B cell (primary cell): ENCODE results near the gene PUM1.

Experiments used
- CTCF ChIP-seq: fragments of 200-600 bp; IDR thresholded peaks from one replicate; pipeline ENCODE4 v1.8.0; 2022; ENCODE audit warnings: antibody characterized with exemption, mild to moderate bottlenecking
- EZH2 ChIP-seq: IDR thresholded peaks from 2 replicates; pipeline ENCODE4 v1.6.1; 2012; ENCODE audit warnings: borderline replicate concordance, low read depth, mild to moderate bottlenecking, moderate library complexity, low read length; ENCODE audit not compliant: insufficient read depth, poor library complexity, severe bottlenecking

DNA sequence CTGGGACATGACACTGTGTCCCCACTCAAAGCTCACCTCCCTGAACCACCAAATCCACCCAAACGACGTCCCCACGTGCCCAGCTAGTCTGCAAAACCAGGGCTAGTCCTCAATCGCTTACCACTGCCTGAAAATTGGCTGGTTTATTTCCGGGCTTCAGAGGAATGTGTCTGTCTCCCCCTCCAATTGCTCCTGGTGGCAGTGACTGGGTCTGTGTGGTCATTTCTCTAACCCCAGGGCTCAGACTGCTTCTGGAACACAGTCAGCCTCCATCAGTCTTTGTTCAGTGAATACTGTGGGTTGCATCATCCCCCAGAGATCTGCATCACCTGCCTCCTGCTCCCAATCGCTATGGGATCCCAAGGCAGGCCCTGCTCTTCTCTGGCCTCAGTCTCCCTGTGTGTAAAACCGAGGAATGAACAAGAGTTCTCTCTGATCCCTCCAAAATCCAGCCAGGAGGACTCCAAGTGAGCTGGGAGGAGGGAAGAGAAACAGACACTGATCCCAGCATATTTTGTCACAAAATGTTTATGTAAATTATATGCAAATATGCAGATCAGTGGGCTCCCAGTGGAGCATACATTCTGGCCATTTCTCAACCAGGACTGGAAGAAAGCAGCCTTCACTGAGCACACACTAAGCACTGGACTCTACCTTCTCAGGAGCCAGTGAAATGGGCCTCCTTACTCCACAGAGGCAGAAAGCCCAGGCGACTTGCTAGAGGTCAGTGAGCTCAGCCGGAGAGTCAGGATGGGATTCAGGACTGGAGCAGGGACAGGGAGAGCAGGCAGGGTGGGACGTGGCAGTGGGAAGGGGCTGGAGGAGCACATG lies 177.8 kb downstream of the PUM1 start:
- TF ChIP-seq CTCF = no peak
- no peak for TF ChIP-seq EZH2
